Measurements from ENCODE around the gene WDR73. TPM values are rescaled to one million over a fixed set of nuclear protein-coding genes. Genes with fewer than 3 reads are reported as not detected.
"Not testable (repeated sequence)": the region's sequence is repeated elsewhere in the genome, so short reads cannot be mapped to it uniquely, and the experiment has no call there.

WDR73 gene
- total RNA-seq, 2 experiments from 2014 or later = 22.1 to 23.8 TPM

GRCh38 chr15:84653584-84653909 lies 536 bp downstream of the WDR73 start:
- Mint-ChIP-seq H3K4me3 (peak overlapping the region; percentile 96), H3K36me3 (ENCODE audit: low read depth) (peaks cover 18% of the 10 kb centered on the region), H3K27ac (peak overlapping the region; percentile 89), H3K27me3 (no peaks in the 10 kb centered on the region), H3K9me3 (no peaks in the 10 kb centered on the region), H3K4me1 (peaks cover 44% of the 10 kb centered on the region)
- POLR2A ChIA-PET = interaction anchor here (0.6 to 1.2 kb wide), 4 partner anchors 52 to 136 kb away, joined by 3 to 4 read pairs (median 3); partner anchors contain the start of gene SEC11A
- no peak for DNase-seq
- CTCF ChIA-PET = interaction anchor here (0.7 to 3.5 kb wide), 13 partner anchors 10 to 95 kb away, joined by 3 to 13 read pairs (median 3); no protein-coding TSS in a partner anchor

DNA sequence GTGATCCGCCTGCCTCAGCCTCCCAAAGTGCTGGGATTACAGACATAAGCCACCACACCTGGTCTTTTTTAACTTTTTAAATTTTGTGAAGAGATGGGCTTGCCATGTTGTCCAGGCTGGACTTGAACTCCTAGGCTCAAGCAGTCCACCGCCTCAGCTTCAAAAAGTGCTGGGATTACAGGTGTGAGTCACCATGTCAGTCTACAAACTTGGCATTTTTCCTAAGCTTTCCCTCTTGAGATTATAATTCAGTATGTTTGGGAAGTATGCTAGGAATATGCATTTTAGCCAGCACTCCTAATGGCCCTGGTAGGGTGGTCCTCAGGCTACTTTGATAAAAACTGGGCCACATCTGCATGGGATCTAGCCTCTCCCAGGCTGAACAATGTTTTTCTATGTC lies 4.4 kb downstream of the WDR73 start:
- H3K36me3 Mint-ChIP-seq (ENCODE audit: low read depth) = peaks cover 43% of the 10 kb centered on the region
- no peaks in the 10 kb centered on the region for H3K27me3 Mint-ChIP-seq
- CTCF ChIA-PET = interaction anchor here (1.3 to 1.6 kb wide), 3 partner anchors 9 to 79 kb away, joined by 4 to 5 read pairs (median 4); no protein-coding TSS in a partner anchor
- no peak overlapping the region for H3K27ac Mint-ChIP-seq
- no peak for DNase-seq
- peaks cover 31% of the 10 kb centered on the region for H3K4me1 Mint-ChIP-seq
- H3K4me3 Mint-ChIP-seq = no peak overlapping the region
- H3K9me3 Mint-ChIP-seq = no peaks in the 10 kb centered on the region
- POLR2A ChIA-PET = no interaction called here

- ChIA-PET CTCF (interaction anchor here (0.9 to 1.5 kb wide), 4 partner anchors 10 to 102 kb away, joined by 3 to 4 read pairs (median 4); no protein-coding TSS in a partner anchor), POLR2A (no interaction called here)
- Mint-ChIP-seq H3K4me1 (peaks cover 27% of the 10 kb centered on the region), H3K4me3 (no peak overlapping the region), H3K36me3 (ENCODE audit: low read depth) (peaks cover 45% of the 10 kb centered on the region), H3K9me3 (no peaks in the 10 kb centered on the region), H3K27ac (no peak overlapping the region), H3K27me3 (no peaks in the 10 kb centered on the region)
- no peak for DNase-seq
These were observed 5.5 kb downstream of the WDR73 start for GRCh38 chr15:84648539-84648938.

- H3K36me3 Mint-ChIP-seq (ENCODE audit: low read depth) = peaks cover 51% of the 10 kb centered on the region
- H3K27me3 Mint-ChIP-seq = no peaks in the 10 kb centered on the region
- H3K4me3 Mint-ChIP-seq = no peak overlapping the region
- peaks cover 22% of the 10 kb centered on the region for H3K4me1 Mint-ChIP-seq
- H3K9me3 Mint-ChIP-seq = no peaks in the 10 kb centered on the region
- no peak for DNase-seq
- H3K27ac Mint-ChIP-seq = no peak overlapping the region
- POLR2A ChIA-PET = interaction anchor here (0.6 kb wide), 2 partner anchors 53 to 228 kb away, joined by 3 to 7 read pairs; no protein-coding TSS in a partner anchor
- CTCF ChIA-PET = interaction anchor here (1.5 kb wide), 1 partner anchor 10 kb away, joined by 8 read pairs; no protein-coding TSS in a partner anchor
These were observed 6.4 kb downstream of the WDR73 start for GRCh38 chr15:84647726-84648125.

GRCh38 chr15:84645997-84646396 lies 8.1 kb downstream of the WDR73 start:
- Mint-ChIP-seq H3K9me3 (no peaks in the 10 kb centered on the region), H3K27ac (no peak overlapping the region), H3K4me3 (no peak overlapping the region), H3K27me3 (no peaks in the 10 kb centered on the region), H3K36me3 (ENCODE audit: low read depth) (peaks cover 48% of the 10 kb centered on the region), H3K4me1 (peaks cover 12% of the 10 kb centered on the region)
- DNase-seq = no peak
- ChIA-PET POLR2A (no interaction called here), CTCF (interaction anchor here (0.9 kb wide), 1 partner anchor 14 kb away, joined by 3 read pairs; no protein-coding TSS in a partner anchor)

- POLR2A ChIA-PET = no interaction called here
- no peak overlapping the region for H3K27ac Mint-ChIP-seq
- peaks cover 50% of the 10 kb centered on the region for H3K36me3 Mint-ChIP-seq (ENCODE audit: low read depth)
- CTCF ChIA-PET = interaction anchor here (0.6 to 0.9 kb wide), 2 partner anchors 14 to 20 kb away, joined by 3 read pairs; no protein-coding TSS in a partner anchor
- DNase-seq = no peak
- H3K9me3 Mint-ChIP-seq = no peaks in the 10 kb centered on the region
- peaks cover 12% of the 10 kb centered on the region for H3K4me1 Mint-ChIP-seq
- no peaks in the 10 kb centered on the region for H3K27me3 Mint-ChIP-seq
- no peak overlapping the region for H3K4me3 Mint-ChIP-seq
These were observed 8.6 kb downstream of the WDR73 start for GRCh38 chr15:84645496-84645895.

DNA sequence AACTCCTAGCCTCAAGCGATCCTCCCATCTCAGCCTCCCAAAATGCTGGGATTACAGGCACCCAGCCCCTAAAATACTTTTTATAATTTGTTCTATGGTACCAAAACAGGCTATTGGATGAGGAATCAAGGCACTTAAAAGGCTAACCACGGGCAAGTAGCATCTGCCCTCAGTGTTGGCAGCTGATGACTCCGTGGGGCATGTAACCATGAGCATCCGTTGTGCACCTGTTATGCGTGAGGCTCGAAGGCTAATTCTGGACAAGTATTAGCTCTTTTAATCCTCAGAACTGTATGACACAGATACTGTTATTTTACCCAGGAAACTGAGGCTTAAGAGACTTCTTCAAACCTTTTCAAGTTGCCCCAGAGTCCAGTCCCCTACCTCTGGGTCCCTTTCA lies 10.2 kb downstream of the WDR73 start:
- Mint-ChIP-seq H3K4me3 (no peak overlapping the region), H3K27ac (no peak overlapping the region), H3K27me3 (no peaks in the 10 kb centered on the region), H3K4me1 (peaks cover 9% of the 10 kb centered on the region), H3K36me3 (ENCODE audit: low read depth) (peaks cover 61% of the 10 kb centered on the region), H3K9me3 (no peaks in the 10 kb centered on the region)
- CTCF ChIA-PET = interaction anchor here (0.6 to 2.3 kb wide), 6 partner anchors 10 to 365 kb away, joined by 3 to 6 read pairs (median 3); partner anchors contain the start of gene WDR73
- no peak for DNase-seq
- POLR2A ChIA-PET = no interaction called here

GRCh38 chr15:84642640-84643039 lies 11.4 kb downstream of the WDR73 start:
- H3K4me3 Mint-ChIP-seq, H3K27me3 Mint-ChIP-seq, H3K27ac Mint-ChIP-seq, H3K9me3 Mint-ChIP-seq, DNase-seq: not testable (repeated sequence)
- Mint-ChIP-seq H3K36me3 (ENCODE audit: low read depth) (peaks cover 61% of the 10 kb centered on the region), H3K4me1 (peaks cover 11% of the 10 kb centered on the region)
- ChIA-PET POLR2A (interaction anchor here (0.8 kb wide), 1 partner anchor 9 kb away, joined by 6 read pairs; no protein-coding TSS in a partner anchor), CTCF (interaction anchor here (0.6 to 2.3 kb wide), 5 partner anchors 9 to 140 kb away, joined by 3 to 6 read pairs (median 4); partner anchors contain the start of gene WDR73)

GRCh38 chr15:84641871-84642270 lies 12.2 kb downstream of the WDR73 start:
- POLR2A ChIA-PET, H3K4me3 Mint-ChIP-seq, DNase-seq, H3K27ac Mint-ChIP-seq, H3K27me3 Mint-ChIP-seq, CTCF ChIA-PET, H3K9me3 Mint-ChIP-seq: not testable (repeated sequence)
- Mint-ChIP-seq H3K4me1 (peaks cover 11% of the 10 kb centered on the region), H3K36me3 (ENCODE audit: low read depth) (peaks cover 60% of the 10 kb centered on the region)

GRCh38 chr15:84638103-84638502 lies 16.0 kb downstream of the WDR73 start:
- CTCF ChIA-PET = interaction anchor here (0.9 to 1.6 kb wide), 4 partner anchors 9 to 39 kb away, joined by 3 to 8 read pairs (median 4); no protein-coding TSS in a partner anchor
- Mint-ChIP-seq H3K36me3 (ENCODE audit: low read depth) (peaks cover 56% of the 10 kb centered on the region), H3K4me3 (no peak overlapping the region), H3K9me3 (no peaks in the 10 kb centered on the region), H3K4me1 (peaks cover 35% of the 10 kb centered on the region), H3K27me3 (no peaks in the 10 kb centered on the region), H3K27ac (no peak overlapping the region)
- DNase-seq = peak; percentile 18
- POLR2A ChIA-PET = no interaction called here

DNA sequence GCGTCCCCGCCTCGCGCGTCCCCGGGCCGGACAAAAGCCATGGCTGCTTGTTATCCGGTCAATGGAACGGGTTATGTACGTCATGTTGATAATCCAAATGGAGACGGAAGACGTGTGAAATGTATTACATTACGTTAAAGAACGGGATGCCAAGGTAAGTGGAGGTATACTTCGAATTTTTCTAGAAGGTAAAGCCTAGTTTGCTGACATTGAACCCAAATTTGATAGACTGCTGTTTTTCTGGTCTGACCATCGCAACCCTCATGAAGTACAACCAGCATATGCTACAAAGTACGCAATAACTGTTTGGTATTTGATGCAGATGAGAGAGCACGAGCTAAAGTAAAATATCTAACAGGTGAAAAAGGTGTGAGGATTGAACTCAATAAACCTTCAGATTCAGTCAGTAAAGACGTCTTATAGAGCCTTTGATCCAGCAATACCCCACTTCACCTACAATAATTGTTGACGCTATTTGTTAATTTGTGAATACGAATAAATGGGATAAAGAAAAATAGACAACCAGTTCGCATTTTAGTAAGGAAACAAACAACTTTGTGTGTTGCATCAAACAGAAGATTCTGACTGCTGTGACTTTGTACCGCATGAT lies 19.8 kb downstream of the WDR73 start:
- peaks cover 35% of the 10 kb centered on the region for H3K36me3 Mint-ChIP-seq (ENCODE audit: low read depth)
- H3K27ac Mint-ChIP-seq = peak overlapping the region; percentile 88
- no peaks in the 10 kb centered on the region for H3K9me3 Mint-ChIP-seq
- H3K4me3 Mint-ChIP-seq = peak overlapping the region; percentile 82
- H3K4me1 Mint-ChIP-seq = peaks cover 61% of the 10 kb centered on the region
- H3K27me3 Mint-ChIP-seq = no peaks in the 10 kb centered on the region
- ChIA-PET POLR2A (interaction anchor here (0.9 to 1.4 kb wide), 2 partner anchors 9 to 26 kb away, joined by 4 to 6 read pairs; no protein-coding TSS in a partner anchor), CTCF (interaction anchor here (0.6 to 2.5 kb wide), 8 partner anchors 9 to 952 kb away, joined by 3 to 5 read pairs (median 5); no protein-coding TSS in a partner anchor)
- no peak for DNase-seq

DNA sequence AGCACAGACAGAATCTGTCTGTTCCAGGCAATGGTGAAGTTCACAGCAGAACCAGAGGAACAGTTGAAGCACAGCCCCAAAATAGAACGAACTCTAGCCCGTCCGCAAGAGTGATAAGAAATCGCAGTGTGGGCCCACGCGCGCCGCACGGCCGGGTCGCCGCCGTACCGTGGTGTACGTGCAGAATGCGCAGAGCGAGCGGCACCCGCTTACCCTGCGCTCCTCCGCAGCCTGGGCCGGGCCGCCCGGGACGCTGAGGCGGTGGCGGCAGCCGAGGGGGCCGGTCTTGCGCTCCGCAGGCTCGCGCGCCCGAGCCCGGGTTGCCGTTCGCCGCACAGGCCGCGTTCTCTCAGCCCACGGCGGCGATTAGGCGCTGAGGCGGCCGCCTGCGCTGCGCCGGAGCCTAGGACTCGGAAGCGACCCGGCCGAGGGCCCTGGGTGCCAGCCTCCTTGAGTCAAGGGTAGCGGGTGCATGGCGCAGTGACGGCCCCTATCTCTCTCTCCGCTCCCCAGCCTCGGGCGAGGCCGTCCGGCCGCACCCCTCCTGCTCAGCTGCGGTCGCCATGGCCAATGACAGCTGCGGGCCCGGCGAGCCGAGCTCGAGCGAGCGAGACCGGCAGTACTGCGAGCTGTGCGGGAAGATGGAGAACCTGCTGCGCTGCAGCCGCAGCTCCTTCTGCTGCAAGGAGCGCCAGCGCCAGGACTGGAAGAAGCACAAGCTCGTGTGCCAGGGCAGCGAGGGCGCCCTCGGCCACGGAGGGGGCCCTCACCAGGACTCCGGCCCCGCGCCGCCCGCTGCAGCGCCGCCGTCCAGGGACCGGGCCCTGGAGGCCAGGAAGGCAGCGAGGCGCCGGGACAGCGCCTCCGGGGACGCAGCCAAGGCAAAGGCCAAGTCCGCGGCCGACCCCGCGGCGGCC lies 20.5 kb downstream of the WDR73 start:
- no peaks in the 10 kb centered on the region for H3K27me3 Mint-ChIP-seq
- peak; percentile 67 for DNase-seq
- H3K4me1 Mint-ChIP-seq = peaks cover 61% of the 10 kb centered on the region
- ChIA-PET CTCF (interaction anchor here (0.6 to 2.5 kb wide), 10 partner anchors 8 to 953 kb away, joined by 3 to 7 read pairs (median 5); no protein-coding TSS in a partner anchor), POLR2A (interaction anchor here (0.9 to 1.4 kb wide), 2 partner anchors 9 to 27 kb away, joined by 4 to 6 read pairs; no protein-coding TSS in a partner anchor)
- peak overlapping the region; percentile 93 for H3K4me3 Mint-ChIP-seq
- peak overlapping the region; percentile 96 for H3K27ac Mint-ChIP-seq
- H3K36me3 Mint-ChIP-seq (ENCODE audit: low read depth) = peaks cover 31% of the 10 kb centered on the region
- H3K9me3 Mint-ChIP-seq = no peaks in the 10 kb centered on the region

Measured in activated CD4-positive, alpha-beta T cell treated with anti-CD3 and anti-CD28 coated beads, Interleukin-2, amount 10 ng/mL, durations not matched to agents 7 days and 5 days (primary cell).